ENCODE data around the gene PCDHGA9. TPM values are rescaled to one million over a fixed set of nuclear protein-coding genes. Genes with fewer than 3 reads are reported as not detected.
"Not testable (repeated sequence)": the region's sequence is repeated elsewhere in the genome, so short reads cannot be mapped to it uniquely, and the experiment has no call there.

The PCDHGA9 gene
- total and polyA plus RNA-seq, 2 donors from 2014 or later: 0.54 to 7.6 TPM

DNA sequence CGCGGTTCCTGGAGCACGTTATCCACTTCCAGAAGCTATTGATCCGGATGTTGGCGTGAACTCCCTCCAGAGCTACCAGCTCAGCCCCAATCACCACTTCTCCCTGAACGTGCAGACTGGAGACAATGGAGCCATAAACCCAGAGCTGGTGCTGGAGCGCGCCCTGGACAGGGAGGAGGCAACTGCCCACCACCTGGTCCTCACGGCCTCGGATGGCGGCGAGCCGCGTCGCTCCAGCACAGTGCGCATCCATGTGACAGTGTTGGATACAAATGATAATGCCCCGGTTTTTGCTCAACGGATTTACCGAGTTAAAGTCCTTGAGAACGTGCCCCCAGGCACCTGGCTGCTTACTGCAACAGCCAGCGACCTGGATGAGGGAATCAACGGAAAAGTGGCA, 809 bp downstream of the PCDHGA9 start:
- DNase-seq (no peak), FAIRE-seq (no peak)
- Histone ChIP-seq H3K4me1 (ENCODE audit: control insufficient read depth in 2 of 3, insufficient read depth in 2 of 3, low read depth in 1 of 3, low read length in 3 of 3) (no peaks in the 10 kb centered on the region), H3K36me3 (ENCODE audit: control insufficient read depth in 2 of 3, insufficient read depth in 3 of 3, low read length in 3 of 3) (no peaks in the 10 kb centered on the region), H3K9me3 (ENCODE audit: control insufficient read depth in 2 of 3, insufficient read depth in 1 of 3, low read length in 3 of 3) (peaks cover 3 to 59% (median 23%) of the 10 kb centered on the region in 3 donors), H3K27ac (ENCODE audit: low read depth in 2 of 2, low read length in 2 of 2) (no peak overlapping the region), H3K4me3 (ENCODE audit: low read length in 3 of 3) (peak overlapping the region in 2 of 3 donors; percentile 16 to 57), H3K9ac (ENCODE audit: low read length in 3 of 3) (no peak overlapping the region), H3K27me3 (ENCODE audit: control insufficient read depth, insufficient read depth, low read length) (no peaks in the 10 kb centered on the region)
- intact Hi-C loops (cut with DNase I): no loop called here
- TF ChIP-seq, protein P1, sequence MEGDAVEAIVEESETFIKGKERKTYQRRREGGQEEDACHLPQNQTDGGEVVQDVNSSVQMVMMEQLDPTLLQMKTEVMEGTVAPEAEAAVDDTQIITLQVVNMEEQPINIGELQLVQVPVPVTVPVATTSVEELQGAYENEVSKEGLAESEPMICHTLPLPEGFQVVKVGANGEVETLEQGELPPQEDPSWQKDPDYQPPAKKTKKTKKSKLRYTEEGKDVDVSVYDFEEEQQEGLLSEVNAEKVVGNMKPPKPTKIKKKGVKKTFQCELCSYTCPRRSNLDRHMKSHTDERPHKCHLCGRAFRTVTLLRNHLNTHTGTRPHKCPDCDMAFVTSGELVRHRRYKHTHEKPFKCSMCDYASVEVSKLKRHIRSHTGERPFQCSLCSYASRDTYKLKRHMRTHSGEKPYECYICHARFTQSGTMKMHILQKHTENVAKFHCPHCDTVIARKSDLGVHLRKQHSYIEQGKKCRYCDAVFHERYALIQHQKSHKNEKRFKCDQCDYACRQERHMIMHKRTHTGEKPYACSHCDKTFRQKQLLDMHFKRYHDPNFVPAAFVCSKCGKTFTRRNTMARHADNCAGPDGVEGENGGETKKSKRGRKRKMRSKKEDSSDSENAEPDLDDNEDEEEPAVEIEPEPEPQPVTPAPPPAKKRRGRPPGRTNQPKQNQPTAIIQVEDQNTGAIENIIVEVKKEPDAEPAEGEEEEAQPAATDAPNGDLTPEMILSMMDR (IDR thresholded peaks at IDR 0.05; ENCODE audit: borderline replicate concordance, extremely low read depth, insufficient read depth): no peak

DNA sequence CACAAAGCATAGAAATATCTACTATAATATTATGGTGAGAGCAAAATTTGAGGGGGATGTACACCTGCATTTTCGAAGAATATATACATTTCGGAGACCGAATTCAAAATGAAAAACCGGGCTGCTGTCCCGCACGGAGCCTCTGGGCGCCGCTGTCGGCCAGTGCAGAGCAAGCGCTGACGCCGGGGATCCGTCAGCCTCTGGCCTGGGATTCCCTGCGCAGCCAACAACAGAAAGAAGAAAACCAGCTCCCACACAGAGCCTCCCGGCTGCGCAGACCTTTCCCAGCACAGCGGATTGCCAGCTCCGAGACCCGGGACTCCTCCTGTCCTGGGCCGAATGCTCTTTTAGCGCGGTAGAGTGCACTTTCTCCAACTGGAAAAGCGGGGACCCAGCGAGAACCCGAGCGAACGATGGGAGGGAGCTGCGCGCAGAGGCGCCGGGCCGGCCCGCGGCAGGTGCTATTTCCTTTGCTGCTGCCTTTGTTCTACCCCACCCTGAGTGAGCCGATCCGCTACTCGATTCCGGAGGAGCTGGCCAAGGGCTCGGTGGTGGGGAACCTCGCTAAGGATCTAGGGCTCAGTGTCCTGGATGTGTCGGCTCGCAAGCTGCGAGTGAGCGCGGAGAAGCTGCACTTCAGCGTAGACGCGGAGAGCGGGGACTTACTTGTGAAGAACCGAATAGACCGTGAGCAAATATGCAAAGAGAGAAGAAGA, 5.4 kb downstream of the PCDHGA9 start, which contains the start of gene PCDHGB6:
TSS of gene PCDHGB6 (plus strand) at position 232 of the 716 bp plus-strand sequence. CDS start at position 414, 182 bp downstream.
- H3K9ac ChIP-seq (ENCODE audit: low read length in 3 of 3); H3K4me3 ChIP-seq (ENCODE audit: low read length in 3 of 3); H3K27ac ChIP-seq (ENCODE audit: low read depth in 2 of 2, low read length in 2 of 2); FAIRE-seq; H3K27me3 ChIP-seq (ENCODE audit: control insufficient read depth, insufficient read depth, low read length); intact Hi-C loops (cut with DNase I); H3K4me1 ChIP-seq (ENCODE audit: control insufficient read depth in 2 of 3, insufficient read depth in 2 of 3, low read depth in 1 of 3, low read length in 3 of 3); H3K36me3 ChIP-seq (ENCODE audit: control insufficient read depth in 2 of 3, insufficient read depth in 3 of 3, low read length in 3 of 3): not testable (repeated sequence)
- H3K9me3 ChIP-seq (ENCODE audit: control insufficient read depth in 2 of 3, insufficient read depth in 1 of 3, low read length in 3 of 3): peaks cover 3 to 61% (median 22%) of the 10 kb centered on the region in 3 donors
- TF ChIP-seq, protein P1 (IDR thresholded peaks at IDR 0.05; ENCODE audit: borderline replicate concordance, extremely low read depth, insufficient read depth): peak; percentile 27
- peak in 3 of 5 donors; percentile 55 to 61 (median 57) for DNase-seq

DNA sequence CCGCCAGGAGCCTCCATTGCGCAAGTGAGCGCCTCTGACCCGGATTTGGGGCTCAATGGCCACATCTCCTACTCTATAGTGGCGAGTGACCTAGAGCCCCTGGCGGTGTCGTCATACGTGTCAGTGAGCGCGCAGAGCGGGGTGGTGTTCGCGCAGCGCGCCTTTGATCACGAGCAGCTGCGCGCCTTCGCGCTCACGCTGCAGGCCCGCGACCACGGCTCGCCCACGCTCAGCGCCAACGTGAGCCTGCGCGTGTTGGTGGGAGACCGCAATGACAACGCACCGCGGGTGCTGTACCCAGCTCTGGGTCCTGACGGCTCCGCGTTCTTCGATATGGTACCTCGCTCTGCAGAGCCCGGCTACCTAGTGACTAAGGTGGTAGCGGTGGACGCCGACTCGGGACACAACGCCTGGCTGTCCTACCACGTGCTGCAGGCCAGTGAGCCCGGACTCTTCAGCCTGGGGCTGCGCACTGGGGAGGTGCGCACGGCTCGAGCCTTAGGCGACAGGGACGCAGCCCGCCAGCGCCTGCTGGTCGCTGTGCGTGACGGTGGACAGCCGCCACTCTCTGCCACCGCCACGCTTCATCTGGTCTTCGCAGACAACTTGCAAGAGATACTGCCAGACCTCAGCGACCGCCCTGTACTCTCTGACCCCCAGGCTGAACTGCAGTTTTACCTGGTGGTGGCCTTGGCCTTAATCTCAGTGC, 7.2 kb downstream of the PCDHGA9 start:
- TF ChIP-seq, protein P1 (IDR thresholded peaks at IDR 0.05; ENCODE audit: borderline replicate concordance, extremely low read depth, insufficient read depth): no peak
- Histone ChIP-seq H3K4me3 (ENCODE audit: low read length in 3 of 3) (no peak overlapping the region), H3K9ac (ENCODE audit: low read length in 3 of 3) (no peak overlapping the region), H3K9me3 (ENCODE audit: control insufficient read depth in 2 of 3, insufficient read depth in 1 of 3, low read length in 3 of 3) (peaks cover 0 to 59% (median 27%) of the 10 kb centered on the region in 3 donors), H3K4me1 (ENCODE audit: control insufficient read depth in 2 of 3, insufficient read depth in 2 of 3, low read depth in 1 of 3, low read length in 3 of 3) (no peaks in the 10 kb centered on the region), H3K27me3 (ENCODE audit: control insufficient read depth, insufficient read depth, low read length) (no peaks in the 10 kb centered on the region), H3K27ac (ENCODE audit: low read depth in 2 of 2, low read length in 2 of 2) (no peak overlapping the region), H3K36me3 (ENCODE audit: control insufficient read depth in 2 of 3, insufficient read depth in 3 of 3, low read length in 3 of 3) (no peaks in the 10 kb centered on the region)
- DNase-seq: no peak
- no peak for FAIRE-seq
- intact Hi-C loops (cut with DNase I): no loop called here

All from kidney (tissue), 14 donors.